GM19452 (cell line): ENCODE measurements around the gene RRAS.

ENCODE experiments used
- ATAC-seq: cut with Tn5 transposase; IDR thresholded peaks from one replicate; pipeline ENCODE4 v1.9.1; 2021; ENCODE audit not compliant: unreplicated experiment

RRAS gene

DNA sequence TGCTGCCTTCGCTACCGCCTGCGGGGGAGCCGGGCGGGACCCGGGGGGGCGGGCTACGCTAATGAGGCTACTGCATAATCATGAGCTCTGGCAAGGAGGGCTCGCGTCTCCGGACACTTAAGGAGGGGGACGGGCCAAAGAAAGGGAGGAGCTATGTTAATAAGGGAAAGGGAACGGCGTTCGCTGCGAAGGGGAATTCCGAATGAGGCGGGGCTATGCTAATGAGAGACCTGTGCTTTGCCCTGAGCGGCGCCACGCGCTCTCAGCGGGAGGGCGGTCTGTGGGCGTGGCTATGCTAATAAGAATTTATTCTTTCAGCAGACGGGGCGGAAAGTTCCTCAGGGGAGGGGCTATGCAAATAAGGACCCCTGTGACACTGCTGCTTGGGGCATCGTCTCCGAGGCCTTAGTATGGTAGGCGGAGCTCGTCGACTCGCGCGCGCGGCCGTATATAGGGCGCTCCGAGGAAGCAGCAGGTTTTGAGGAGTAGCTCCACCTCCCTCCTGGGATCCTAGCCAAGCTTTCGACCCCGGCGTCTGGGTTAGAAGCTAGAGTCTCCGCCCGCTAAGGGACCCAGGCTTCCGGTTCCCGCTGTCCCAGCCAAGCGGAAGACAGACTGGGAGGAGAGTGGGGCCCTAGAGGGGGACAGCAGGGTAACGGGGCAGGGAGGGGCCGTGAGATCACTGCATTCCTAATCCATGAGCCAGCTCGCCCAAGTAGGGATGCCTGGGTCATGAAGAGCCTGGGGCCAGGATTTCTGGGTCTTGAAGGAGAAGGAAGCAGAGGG is at the start of gene RRAS:
Gene RRAS (minus strand): TSS at position 31 of the 786 bp plus-strand sequence. CDS start 45 bp downstream, outside the sequence.
- peak; percentile 56 for ATAC-seq

- ATAC-seq, result no peak
Observed at GRCh38 chr19:49689133-49690078, 49.5 kb upstream of the RRAS start, which contains the start of gene ADM5. Gene ADM5, plus strand, starts transcription at chr19:49689594. Its CDS starts 244 bp downstream, at chr19:49689838.

- ATAC-seq, result no peak
Observed at GRCh38 chr19:49688531-49689132, 48.7 kb upstream of the RRAS start.

- ATAC-seq, result no peak
Observed at GRCh38 chr19:49687566-49688316, 47.8 kb upstream of the RRAS start.

GRCh38 chr19:49687150-49687549 is 47.2 kb upstream of the RRAS start:
- no peak for ATAC-seq

- no peak for ATAC-seq
Observed at GRCh38 chr19:49686503-49687088, 46.7 kb upstream of the RRAS start.

DNA sequence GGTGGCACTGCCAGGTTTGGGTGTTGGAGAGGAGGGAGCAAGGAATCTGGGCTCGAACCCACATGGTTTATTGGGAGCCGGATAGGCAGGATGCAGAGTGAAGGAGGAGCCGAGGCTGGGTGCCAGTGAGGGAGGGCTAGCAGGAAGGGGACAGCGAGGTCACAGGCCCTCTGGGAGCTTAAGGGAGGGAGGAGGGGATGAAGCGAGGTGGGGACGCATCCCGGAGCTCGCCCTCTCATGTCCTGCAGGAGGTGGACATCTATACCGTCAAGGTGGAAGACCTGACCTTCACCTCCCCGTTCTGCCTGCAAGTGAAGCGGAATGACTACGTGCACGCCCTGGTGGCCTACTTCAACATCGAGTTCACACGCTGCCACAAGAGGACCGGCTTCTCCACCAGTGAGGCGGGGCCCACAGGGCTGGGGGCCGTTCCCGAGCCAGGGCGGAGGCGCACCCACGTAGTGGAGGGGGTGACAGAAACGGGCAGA is 45.9 kb upstream of the RRAS start:
- ATAC-seq, result no peak

DNA sequence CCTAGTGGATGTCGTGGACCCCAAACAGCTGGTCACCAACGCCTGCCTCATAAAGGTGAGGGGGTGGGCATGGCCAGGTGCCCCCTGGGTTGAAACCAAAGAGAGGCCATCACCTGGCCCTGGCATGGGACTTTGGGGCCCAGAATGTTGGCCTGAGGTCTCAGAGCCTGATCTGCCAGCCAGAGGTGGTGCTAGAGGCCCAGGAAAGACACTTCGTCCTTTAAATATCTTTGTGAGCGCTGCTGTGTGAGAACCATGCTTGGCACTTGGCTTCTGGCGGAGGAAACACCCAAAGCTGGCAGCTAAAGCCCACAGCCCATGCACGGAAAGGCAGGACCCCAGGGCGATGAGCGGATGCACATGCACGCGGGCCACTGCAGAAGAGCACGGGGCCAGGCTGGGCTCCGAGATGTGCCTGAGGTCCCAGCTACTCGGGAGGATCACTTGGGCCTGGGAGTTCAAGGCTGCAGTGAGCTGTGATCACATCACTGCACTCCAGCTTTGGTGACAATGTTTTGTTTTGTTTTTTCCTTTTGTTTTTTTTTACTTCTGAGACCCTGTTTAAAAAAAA is 45.1 kb upstream of the RRAS start:
- ATAC-seq, result no peak

DNA sequence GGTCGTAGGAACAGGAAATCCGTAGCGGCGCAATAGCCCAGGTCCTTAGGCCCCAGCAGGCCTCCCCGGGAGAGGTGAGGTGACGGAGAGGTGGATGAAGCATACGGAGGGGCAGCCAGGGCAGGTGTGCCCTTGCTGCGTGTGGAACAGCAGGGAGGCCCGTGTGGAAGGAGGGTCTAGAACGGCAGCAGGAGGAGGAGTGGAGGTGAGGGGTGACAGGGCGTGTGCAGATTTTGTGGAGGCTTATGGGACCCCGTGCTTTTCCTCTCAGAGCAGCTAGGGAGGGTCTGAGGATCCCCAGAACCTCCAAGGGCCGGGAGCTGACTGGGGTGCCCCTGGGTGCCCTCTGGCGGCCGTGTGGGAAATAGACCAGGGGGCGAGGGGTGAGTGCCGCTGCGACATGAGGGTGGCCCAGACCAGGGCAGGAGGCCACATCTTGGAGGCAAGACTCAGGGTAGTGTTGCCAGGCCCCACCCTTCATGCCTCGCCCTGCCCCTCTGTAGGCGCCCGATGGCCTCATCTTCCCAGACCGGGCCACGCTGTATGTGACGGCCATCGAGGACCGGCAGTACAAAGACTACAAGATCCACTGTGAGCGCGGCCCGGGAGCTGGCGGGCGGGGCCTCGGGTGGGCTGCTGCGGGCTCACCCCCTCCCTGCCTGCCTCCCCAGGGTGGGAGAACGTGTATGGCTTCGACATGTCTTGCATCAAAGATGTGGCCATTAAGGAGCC is 44.5 kb upstream of the RRAS start:
- no peak for ATAC-seq

GRCh38 chr19:49683814-49684250 is 43.9 kb upstream of the RRAS start:
- ATAC-seq, result no peak

- no peak for ATAC-seq
Observed at GRCh38 chr19:49682274-49682673, 42.3 kb upstream of the RRAS start.

DNA sequence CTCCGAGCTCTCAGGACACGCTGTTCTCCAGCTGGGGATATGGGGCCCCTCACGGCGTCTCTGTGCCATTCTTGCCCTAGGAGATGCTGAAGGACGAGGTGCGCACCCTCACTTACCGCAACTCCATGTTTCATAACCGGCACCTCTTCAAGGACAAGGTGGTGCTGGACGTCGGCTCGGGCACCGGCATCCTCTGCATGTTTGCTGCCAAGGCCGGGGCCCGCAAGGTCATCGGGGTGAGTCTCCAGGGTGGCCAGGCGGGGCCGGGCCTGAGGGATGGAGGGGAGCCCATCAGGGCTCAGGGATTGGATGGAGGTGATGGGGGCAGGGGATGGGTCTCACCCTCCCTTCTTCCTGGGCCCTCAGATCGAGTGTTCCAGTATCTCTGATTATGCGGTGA is 41.9 kb upstream of the RRAS start:
- ATAC-seq, result no peak

GRCh38 chr19:49680421-49681351 is 40.7 kb upstream of the RRAS start:
- no peak for ATAC-seq

GRCh38 chr19:49679771-49680413 is 39.9 kb upstream of the RRAS start:
- ATAC-seq, result no peak

DNA sequence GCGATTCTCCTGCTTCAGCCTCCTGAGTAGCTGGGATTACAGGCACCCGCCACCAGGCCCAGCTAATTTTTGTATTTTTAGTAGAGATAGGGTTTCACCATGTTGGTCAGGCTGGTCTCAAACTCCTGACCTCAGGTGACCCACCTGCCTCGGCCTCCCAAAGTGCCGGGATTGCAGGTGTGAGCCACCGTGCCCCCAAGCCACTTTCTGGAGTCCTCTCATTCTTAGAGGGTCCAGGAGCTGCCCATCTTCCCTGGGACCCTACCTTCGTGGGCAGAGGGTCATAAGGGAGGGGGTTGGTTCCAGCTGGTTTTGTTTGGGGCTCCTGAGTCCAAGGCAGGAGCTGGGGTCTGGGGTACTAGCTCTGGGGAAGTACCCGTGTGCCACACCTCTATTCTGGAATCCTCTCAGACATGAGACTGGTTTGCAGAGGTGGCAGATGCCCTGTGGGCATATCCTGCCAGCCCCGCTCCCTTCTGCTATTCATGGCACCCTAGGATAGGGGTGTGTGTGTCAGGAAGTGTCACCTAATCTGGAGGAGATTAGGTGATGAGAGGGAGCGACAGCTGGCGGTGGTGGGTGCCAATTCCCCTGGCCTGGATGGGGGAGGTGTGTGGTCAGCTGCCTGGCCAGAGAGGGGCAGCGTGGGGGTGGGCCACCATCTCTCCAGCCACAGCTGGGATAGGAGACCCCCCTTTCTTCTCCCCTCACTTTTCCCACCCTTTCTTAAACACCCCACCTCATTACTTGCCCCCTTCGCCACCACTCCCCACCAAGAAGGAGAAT is 39.2 kb upstream of the RRAS start:
- ATAC-seq, result no peak

GRCh38 chr19:49677901-49678674 is 38.1 kb upstream of the RRAS start:
- no peak for ATAC-seq
